CD14-positive monocyte (primary cell): ENCODE measurements around the gene PARP12. TPM values are rescaled to one million over a fixed set of nuclear protein-coding genes. Genes with fewer than 3 reads are reported as not detected.

Experiments
- DNase-seq, 3 donors: peaks; one replicate each; pipeline ENCODE4 v3.0.0-alpha.2; 2011 to 2022
- H2AFZ ChIP-seq: 2 replicates; pipeline ENCODE4 v1.6.0; 2012; ENCODE audit warnings: mild to moderate bottlenecking, low read depth, low read length, inconsistent platforms; ENCODE audit not compliant: insufficient read depth, poor library complexity, severe bottlenecking
- H3K27ac ChIP-seq, 2 donors: 1 replicate in 1 of 2; 2 replicates in 1 of 2; pipeline ENCODE4 v1.5.1; 2012 to 2013; ENCODE audit warnings: low read length in 2 of 2, control low read depth in 1 of 2, inconsistent platforms in 1 of 2, low read depth in 1 of 2, mild to moderate bottlenecking in 1 of 2
- H3K27me3 ChIP-seq, 2 donors: one replicate each; pipeline versions ENCODE4 v1.6.0 to v1.6.1; 2011 to 2013; ENCODE audit warnings: low read length in 2 of 2; ENCODE audit not compliant: control insufficient read depth in 2 of 2, insufficient read depth in 2 of 2
- H3K36me3 ChIP-seq, 2 donors: replicated peaks in 1 of 2; 1 replicate in 1 of 2; 2 replicates in 1 of 2; pipeline versions ENCODE4 v1.5.1 to v1.6.1; 2012 to 2013; ENCODE audit warnings: low read length in 2 of 2, control low read depth in 1 of 2, inconsistent platforms in 1 of 2, mild to moderate bottlenecking in 1 of 2; ENCODE audit not compliant: insufficient read depth in 2 of 2, control insufficient read depth in 1 of 2
- H3K4me1 ChIP-seq, 2 donors: 1 replicate in 1 of 2; 2 replicates in 1 of 2; pipeline versions ENCODE4 v1.5.1 to v1.6.1; 2012 to 2013; ENCODE audit warnings: low read length in 2 of 2, control low read depth in 1 of 2, inconsistent platforms in 1 of 2, mild to moderate bottlenecking in 1 of 2, moderate library complexity in 1 of 2; ENCODE audit not compliant: insufficient read depth in 2 of 2, control insufficient read depth in 1 of 2
- H3K4me2 ChIP-seq: replicated peaks from 2 replicates; pipeline ENCODE3; 2012; ENCODE audit warnings: low read length, moderate library complexity, mild to moderate bottlenecking; ENCODE audit not compliant: poor library complexity, severe bottlenecking; ENCODE audit errors: extremely low read depth
- H3K4me3 ChIP-seq, 3 experiments: fragments of 200-600 bp in 1 of 3; sonication (generic) in 1 of 3; replicated peaks in 1 of 3; 1 replicate in 2 of 3; 2 replicates in 1 of 3; pipeline ENCODE4 v1.5.1; 2011 to 2013; ENCODE audit warnings: low read length in 3 of 3, mild to moderate bottlenecking in 3 of 3, control low read depth in 2 of 3, low read depth in 2 of 3, inconsistent platforms in 1 of 3, moderate library complexity in 1 of 3
- H3K79me2 ChIP-seq: 2 replicates; pipeline ENCODE4 v1.6.0; 2012; ENCODE audit warnings: mild to moderate bottlenecking, control low read depth, inconsistent platforms, low read length, moderate library complexity; ENCODE audit not compliant: insufficient read depth
- H3K9ac ChIP-seq: 2 replicates; pipeline ENCODE4 v1.6.0; 2017; ENCODE audit warnings: low read length, mild to moderate bottlenecking; ENCODE audit not compliant: insufficient read depth, poor library complexity, severe bottlenecking
- H3K9me3 ChIP-seq, 2 donors: replicated peaks in 1 of 2; 1 replicate in 1 of 2; 2 replicates in 1 of 2; pipeline versions ENCODE4 v1.5.1 to v1.6.1; 2012 to 2013; ENCODE audit warnings: low read length in 2 of 2, control low read depth in 1 of 2; ENCODE audit not compliant: control insufficient read depth in 1 of 2, insufficient read depth in 1 of 2
- H4K20me1 ChIP-seq: 2 replicates; pipeline ENCODE4 v1.6.0; 2012; ENCODE audit warnings: mild to moderate bottlenecking, low read length, control low read depth, moderate library complexity; ENCODE audit not compliant: insufficient read depth
- H3K27ac Mint-ChIP-seq, 7 donors: one replicate each; pipeline ENCODE4 v1.8.0; 2020; ENCODE audit warnings: mild to moderate bottlenecking in 7 of 7, mixed read lengths in 7 of 7, moderate library complexity in 6 of 7, inconsistent platforms in 2 of 7
- H3K27me3 Mint-ChIP-seq, 3 donors: one replicate each; pipeline ENCODE4 v1.8.0; 2021 to 2022; ENCODE audit warnings: low read depth in 3 of 3, mild to moderate bottlenecking in 3 of 3, mixed read lengths in 3 of 3, moderate library complexity in 3 of 3, inconsistent platforms in 1 of 3
- H3K36me3 Mint-ChIP-seq, 2 donors: one replicate each; pipeline ENCODE4 v1.8.0; 2020; ENCODE audit warnings: mixed read lengths in 2 of 2, inconsistent platforms in 1 of 2, mild to moderate bottlenecking in 1 of 2
- H3K4me1 Mint-ChIP-seq: one replicate; pipeline ENCODE4 v1.8.0; 2020; ENCODE audit warnings: mild to moderate bottlenecking, mixed read lengths
- H3K4me3 Mint-ChIP-seq, 2 donors: one replicate each; pipeline ENCODE4 v1.8.0; 2020; ENCODE audit warnings: mild to moderate bottlenecking in 2 of 2, mixed read lengths in 2 of 2, moderate library complexity in 1 of 2
- H3K9me3 Mint-ChIP-seq, 7 donors: one replicate each; pipeline ENCODE4 v1.8.0; 2020 to 2022; ENCODE audit warnings: mixed read lengths in 7 of 7, mild to moderate bottlenecking in 6 of 7, moderate library complexity in 6 of 7, inconsistent platforms in 2 of 7
- WGBS: methylation state at CpG from one replicate; pipeline ENCODE4 v1.1.5; 2013; ENCODE audit warnings: missing lambda C conversion rate; ENCODE audit not compliant: insufficient coverage; 5-methylcytosine and 5-hydroxymethylcytosine counted together
- intact Hi-C, 2 donors: fragments of 100-400 bp; cut with micrococcal nuclease; formaldehyde crosslinking; loops; one replicate each; pipeline versions ENCODE4 v1.15.0 to v1.15.1; 2023
- polyA plus RNA-seq, 3 donors: library from polyadenylated mRNA; depleted of rRNA in 1 of 3; unstranded in 2 of 3; stranded (reverse) in 1 of 3; fragments of 300-500 nt in 2 of 3; fragments of >200 nt in 1 of 3; fragmentation: Illumina TruSeq in 2 of 3; gene quantifications; 1 replicate in 2 of 3; 2 replicates in 1 of 3; pipeline ENCODE4 v1.2.3, GENCODE V29; 2012 to 2021
- TF ChIP-seq, protein P1 (sequence below): fragments of 200-600 bp; IDR thresholded peaks from one replicate; pipeline ENCODE4 v1.8.0; 2022; ENCODE audit warnings: antibody characterized with exemption, mild to moderate bottlenecking

Gene PARP12
- polyA plus RNA-seq, 3 donors = 16.7 to 116 (median 37.8) TPM

DNA sequence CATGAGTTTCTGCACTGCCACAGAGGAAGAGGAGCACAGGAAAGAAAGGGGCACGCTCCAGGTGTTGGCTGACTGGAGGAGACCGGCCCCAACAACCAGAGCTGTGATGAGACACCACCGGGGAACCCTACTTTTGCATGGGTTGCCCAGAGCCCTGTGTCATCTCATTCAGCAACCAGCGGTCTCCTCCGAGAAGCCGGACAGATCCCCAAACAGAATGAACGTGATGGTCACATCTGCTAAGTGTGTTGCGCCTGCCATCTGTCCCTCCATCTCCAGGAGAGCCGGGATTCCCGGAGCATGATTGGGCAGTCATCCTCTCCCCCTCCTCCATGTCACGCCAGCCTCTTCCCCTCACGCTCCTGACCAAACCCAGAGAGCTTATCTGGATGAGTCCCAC is 22.9 kb downstream of the PARP12 start:
- Histone ChIP-seq H3K27ac (no peak overlapping the region), H3K9ac (no peak overlapping the region), H3K79me2 (no peaks in the 10 kb centered on the region), H3K27me3 (no peaks in the 10 kb centered on the region), H3K4me1 (peaks cover 14 to 25% of the 10 kb centered on the region in 2 donors), H3K4me3 (no peak overlapping the region), H4K20me1 (peaks cover 82% of the 10 kb centered on the region), H3K4me2 (no peak overlapping the region), H3K9me3 (no peaks in the 10 kb centered on the region), H2AFZ (no peak overlapping the region), H3K36me3 (peaks cover 45 to 93% of the 10 kb centered on the region in 2 donors)
- Mint-ChIP-seq H3K4me1 (peaks cover 30% of the 10 kb centered on the region), H3K27me3 (peaks cover 0 to 7% (median 0%) of the 10 kb centered on the region in 3 donors), H3K9me3 (peaks cover 0 to 3% (median 0%) of the 10 kb centered on the region in 7 donors), H3K36me3 (peaks cover 90 to 94% of the 10 kb centered on the region in 2 donors), H3K27ac (no peak overlapping the region), H3K4me3 (no peak overlapping the region)
- no peak for DNase-seq
- intact Hi-C loops = no loop called here
- TF ChIP-seq, protein P1, sequence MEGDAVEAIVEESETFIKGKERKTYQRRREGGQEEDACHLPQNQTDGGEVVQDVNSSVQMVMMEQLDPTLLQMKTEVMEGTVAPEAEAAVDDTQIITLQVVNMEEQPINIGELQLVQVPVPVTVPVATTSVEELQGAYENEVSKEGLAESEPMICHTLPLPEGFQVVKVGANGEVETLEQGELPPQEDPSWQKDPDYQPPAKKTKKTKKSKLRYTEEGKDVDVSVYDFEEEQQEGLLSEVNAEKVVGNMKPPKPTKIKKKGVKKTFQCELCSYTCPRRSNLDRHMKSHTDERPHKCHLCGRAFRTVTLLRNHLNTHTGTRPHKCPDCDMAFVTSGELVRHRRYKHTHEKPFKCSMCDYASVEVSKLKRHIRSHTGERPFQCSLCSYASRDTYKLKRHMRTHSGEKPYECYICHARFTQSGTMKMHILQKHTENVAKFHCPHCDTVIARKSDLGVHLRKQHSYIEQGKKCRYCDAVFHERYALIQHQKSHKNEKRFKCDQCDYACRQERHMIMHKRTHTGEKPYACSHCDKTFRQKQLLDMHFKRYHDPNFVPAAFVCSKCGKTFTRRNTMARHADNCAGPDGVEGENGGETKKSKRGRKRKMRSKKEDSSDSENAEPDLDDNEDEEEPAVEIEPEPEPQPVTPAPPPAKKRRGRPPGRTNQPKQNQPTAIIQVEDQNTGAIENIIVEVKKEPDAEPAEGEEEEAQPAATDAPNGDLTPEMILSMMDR = no peak
- WGBS = 97% methylated on average over 8 of the region's 12 CpGs

DNA sequence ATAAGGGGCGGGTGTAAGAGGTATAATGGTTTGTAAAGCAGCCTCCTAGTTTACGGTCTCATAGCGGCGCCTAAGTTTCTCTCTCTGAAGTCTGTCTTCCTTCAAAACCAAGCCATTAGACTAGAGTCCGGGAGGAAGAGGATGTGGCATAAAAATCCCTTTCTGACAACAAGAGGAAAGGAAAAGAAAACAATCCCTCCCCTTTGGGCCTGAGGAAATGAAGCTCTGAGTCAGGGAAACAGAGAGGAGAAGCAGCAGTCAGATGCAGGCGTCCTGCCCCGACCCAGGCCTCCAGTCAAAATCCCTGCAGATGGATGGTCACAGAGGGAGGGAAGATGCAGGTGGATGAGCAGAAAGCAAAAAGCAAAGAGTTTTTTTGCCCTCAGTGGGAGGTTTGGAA is 23.7 kb downstream of the PARP12 start:
- no peak overlapping the region for H2AFZ ChIP-seq
- no peak overlapping the region for H3K27ac ChIP-seq
- H3K27ac Mint-ChIP-seq = peak overlapping the region in 1 of 7 donors; percentile 41
- peaks cover 30% of the 10 kb centered on the region for H3K4me1 Mint-ChIP-seq
- peaks cover 0 to 7% (median 0%) of the 10 kb centered on the region in 3 donors for H3K27me3 Mint-ChIP-seq
- WGBS = 97% methylated on average over 3 of the region's 7 CpGs
- TF ChIP-seq, protein P1 = no peak
- H3K9me3 Mint-ChIP-seq = peaks cover 0 to 3% (median 0%) of the 10 kb centered on the region in 7 donors
- peaks cover 89 to 94% of the 10 kb centered on the region in 2 donors for H3K36me3 Mint-ChIP-seq
- no peak overlapping the region for H3K4me3 Mint-ChIP-seq
- H3K9me3 ChIP-seq = no peaks in the 10 kb centered on the region
- H3K4me2 ChIP-seq = no peak overlapping the region
- H3K4me1 ChIP-seq = peaks cover 14 to 25% of the 10 kb centered on the region in 2 donors
- no peak overlapping the region for H3K4me3 ChIP-seq
- peaks cover 46 to 93% of the 10 kb centered on the region in 2 donors for H3K36me3 ChIP-seq
- no peak for DNase-seq
- peaks cover 84% of the 10 kb centered on the region for H4K20me1 ChIP-seq
- no peak overlapping the region for H3K9ac ChIP-seq
- no peaks in the 10 kb centered on the region for H3K79me2 ChIP-seq
- intact Hi-C loops = no loop called here
- no peaks in the 10 kb centered on the region for H3K27me3 ChIP-seq
